ENCODE results near the gene ARFGAP1.

ARFGAP1 gene

GRCh38 chr20:63296531-63297299 lies 24.1 kb downstream of the ARFGAP1 start:
- Histone ChIP-seq H3K27me3 (replicated peaks; ENCODE audit: control insufficient read depth, insufficient read depth, low read length) (no peaks in the 10 kb centered on the region), H3K36me3 (ENCODE audit: control insufficient read depth, insufficient read depth, low read length) (no peaks in the 10 kb centered on the region), H3K4me3 (replicated peaks; ENCODE audit: low read depth, low read length) (no peak overlapping the region)
- no peak for TF ChIP-seq CTCF (IDR thresholded peaks at IDR 0.05; ENCODE audit: insufficient read depth, low read length, poor library complexity, severe bottlenecking)
- no peak for DNase-seq (ENCODE audit: extremely low read depth, insufficient read length)

- no peak for TF ChIP-seq CTCF (IDR thresholded peaks at IDR 0.05; ENCODE audit: insufficient read depth, low read length, poor library complexity, severe bottlenecking)
- DNase-seq (ENCODE audit: extremely low read depth, insufficient read length): no peak
- Histone ChIP-seq H3K36me3 (ENCODE audit: control insufficient read depth, insufficient read depth, low read length) (no peaks in the 10 kb centered on the region), H3K4me3 (replicated peaks; ENCODE audit: low read depth, low read length) (no peak overlapping the region), H3K27me3 (replicated peaks; ENCODE audit: control insufficient read depth, insufficient read depth, low read length) (no peaks in the 10 kb centered on the region)
These were observed 24.8 kb downstream of the ARFGAP1 start for GRCh38 chr20:63297371-63297781.

- TF ChIP-seq CTCF (IDR thresholded peaks at IDR 0.05; ENCODE audit: insufficient read depth, low read length, poor library complexity, severe bottlenecking): no peak
- no peak overlapping the region for H3K4me3 ChIP-seq (replicated peaks; ENCODE audit: low read depth, low read length)
- DNase-seq (ENCODE audit: extremely low read depth, insufficient read length): no peak
- H3K27me3 ChIP-seq (replicated peaks; ENCODE audit: control insufficient read depth, insufficient read depth, low read length): no peaks in the 10 kb centered on the region
- no peaks in the 10 kb centered on the region for H3K36me3 ChIP-seq (ENCODE audit: control insufficient read depth, insufficient read depth, low read length)
These were observed 25.4 kb downstream of the ARFGAP1 start for GRCh38 chr20:63297796-63298572.

- DNase-seq (ENCODE audit: extremely low read depth, insufficient read length): no peak
- TF ChIP-seq CTCF (IDR thresholded peaks at IDR 0.05; ENCODE audit: insufficient read depth, low read length, poor library complexity, severe bottlenecking): no peak
- Histone ChIP-seq H3K36me3 (ENCODE audit: control insufficient read depth, insufficient read depth, low read length) (no peaks in the 10 kb centered on the region), H3K27me3 (replicated peaks; ENCODE audit: control insufficient read depth, insufficient read depth, low read length) (no peaks in the 10 kb centered on the region), H3K4me3 (replicated peaks; ENCODE audit: low read depth, low read length) (no peak overlapping the region)
These were observed 26.2 kb downstream of the ARFGAP1 start for GRCh38 chr20:63298731-63299312.

GRCh38 chr20:63301671-63302070 lies 29.1 kb downstream of the ARFGAP1 start:
- H3K36me3 ChIP-seq (ENCODE audit: control insufficient read depth, insufficient read depth, low read length): no peaks in the 10 kb centered on the region
- no peaks in the 10 kb centered on the region for H3K27me3 ChIP-seq (replicated peaks; ENCODE audit: control insufficient read depth, insufficient read depth, low read length)
- no peak for DNase-seq (ENCODE audit: extremely low read depth, insufficient read length)
- TF ChIP-seq CTCF (IDR thresholded peaks at IDR 0.05; ENCODE audit: insufficient read depth, low read length, poor library complexity, severe bottlenecking): no peak
- no peak overlapping the region for H3K4me3 ChIP-seq (replicated peaks; ENCODE audit: low read depth, low read length)
